Nephron progenitor cell (in vitro differentiated cells): ENCODE results near the gene AFAP1.

Experiments used
- DNase-seq: peaks from one replicate; pipeline ENCODE4 v3.0.0; 2021
- H3K27ac Mint-ChIP-seq: 2 replicates; pipeline ENCODE4 v1.8.0; 2021; ENCODE audit warnings: mild to moderate bottlenecking, moderate library complexity, mixed read lengths
- H3K27me3 Mint-ChIP-seq: 2 replicates; pipeline ENCODE4 v1.8.0; 2021; ENCODE audit warnings: mild to moderate bottlenecking, low read depth, mixed read lengths; ENCODE audit not compliant: poor library complexity
- H3K36me3 Mint-ChIP-seq: 2 replicates; pipeline ENCODE4 v1.8.0; 2021; ENCODE audit warnings: low read depth, mixed read lengths
- H3K4me1 Mint-ChIP-seq: 2 replicates; pipeline ENCODE4 v1.8.0; 2021; ENCODE audit warnings: mixed read lengths
- H3K4me3 Mint-ChIP-seq: 2 replicates; pipeline ENCODE4 v1.8.0; 2021; ENCODE audit warnings: mild to moderate bottlenecking, moderate library complexity, mixed read lengths
- H3K9me3 Mint-ChIP-seq: 2 replicates; pipeline ENCODE4 v1.8.0; 2021; ENCODE audit warnings: mild to moderate bottlenecking, moderate library complexity, mixed read lengths
- CTCF ChIP-seq: fragments of 200-600 bp; sonication (generic); IDR thresholded peaks from 2 replicates; pipeline ENCODE4 v1.5.0; 2021; ENCODE audit warnings: antibody characterized with exemption

AFAP1 gene

DNA sequence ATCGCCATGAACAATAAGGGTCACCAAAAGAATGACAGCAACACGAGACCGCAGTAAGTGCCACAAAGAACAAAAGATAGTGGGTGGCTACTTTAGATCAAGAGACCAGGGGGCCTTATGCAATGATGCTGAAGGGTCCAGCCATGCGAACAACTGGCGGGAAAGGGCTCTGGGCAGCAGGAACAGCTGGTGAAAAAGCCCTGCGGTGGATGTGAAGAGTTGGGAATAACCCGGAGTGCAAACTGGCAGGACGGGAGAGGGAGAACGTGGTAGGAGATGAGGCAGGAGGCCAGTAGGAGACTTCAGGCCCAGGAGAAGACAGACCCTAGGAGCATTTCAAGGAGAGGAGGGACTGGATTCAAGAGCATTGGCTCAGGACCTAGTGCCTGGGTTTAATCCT is 120.2 kb downstream of the AFAP1 start:
- Mint-ChIP-seq H3K27me3 (no peaks in the 10 kb centered on the region), H3K9me3 (no peaks in the 10 kb centered on the region), H3K36me3 (peaks cover 54% of the 10 kb centered on the region), H3K4me3 (no peak overlapping the region), H3K4me1 (peaks cover 58% of the 10 kb centered on the region), H3K27ac (peak overlapping the region; percentile 63)
- no peak for TF ChIP-seq CTCF
- DNase-seq, result no peak

DNA sequence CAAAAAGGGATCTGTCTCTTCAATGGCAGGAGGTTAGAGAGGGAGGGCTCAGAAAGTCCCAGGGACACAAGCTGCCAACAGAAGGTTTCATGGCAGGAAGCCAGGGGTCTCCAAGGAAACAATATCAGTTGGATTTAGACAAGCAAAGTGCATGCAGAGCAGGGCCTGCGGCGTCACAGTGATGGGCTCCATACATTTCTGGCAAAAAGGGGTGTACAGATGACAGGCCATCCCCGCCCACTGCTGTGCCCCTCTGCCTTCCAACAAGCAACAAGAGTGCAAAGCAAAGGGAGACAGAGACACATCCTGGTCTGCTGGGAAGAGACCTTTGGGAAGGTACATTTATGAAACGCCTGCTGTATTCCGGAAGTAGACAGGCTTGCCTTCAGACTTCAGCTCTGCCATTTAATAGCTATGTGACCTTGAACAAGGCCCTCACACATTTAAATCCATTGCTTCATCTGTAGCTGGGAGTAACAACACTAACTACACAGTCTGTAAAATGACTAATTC is 121.2 kb downstream of the AFAP1 start:
- H3K36me3 Mint-ChIP-seq, result peaks cover 59% of the 10 kb centered on the region
- H3K27me3 Mint-ChIP-seq, result peaks cover 3% of the 10 kb centered on the region
- H3K4me1 Mint-ChIP-seq, result peaks cover 58% of the 10 kb centered on the region
- H3K9me3 Mint-ChIP-seq, result no peaks in the 10 kb centered on the region
- no peak overlapping the region for H3K27ac Mint-ChIP-seq
- no peak for TF ChIP-seq CTCF
- no peak for DNase-seq
- no peak overlapping the region for H3K4me3 Mint-ChIP-seq

- Mint-ChIP-seq H3K4me1 (peaks cover 58% of the 10 kb centered on the region), H3K27ac (peak overlapping the region; percentile 3), H3K27me3 (peaks cover 3% of the 10 kb centered on the region), H3K4me3 (no peak overlapping the region), H3K9me3 (no peaks in the 10 kb centered on the region), H3K36me3 (peaks cover 61% of the 10 kb centered on the region)
- TF ChIP-seq CTCF, result no peak
- no peak for DNase-seq
These were observed 121.7 kb downstream of the AFAP1 start for GRCh38 chr4:7817877-7818398.

GRCh38 chr4:7816771-7817170 is 122.9 kb downstream of the AFAP1 start:
- TF ChIP-seq CTCF, result no peak
- H3K9me3 Mint-ChIP-seq, result no peaks in the 10 kb centered on the region
- peaks cover 67% of the 10 kb centered on the region for H3K36me3 Mint-ChIP-seq
- H3K4me3 Mint-ChIP-seq, result no peak overlapping the region
- no peak for DNase-seq
- H3K27ac Mint-ChIP-seq, result peak overlapping the region; percentile 46
- H3K27me3 Mint-ChIP-seq, result peaks cover 5% of the 10 kb centered on the region
- peaks cover 62% of the 10 kb centered on the region for H3K4me1 Mint-ChIP-seq

DNA sequence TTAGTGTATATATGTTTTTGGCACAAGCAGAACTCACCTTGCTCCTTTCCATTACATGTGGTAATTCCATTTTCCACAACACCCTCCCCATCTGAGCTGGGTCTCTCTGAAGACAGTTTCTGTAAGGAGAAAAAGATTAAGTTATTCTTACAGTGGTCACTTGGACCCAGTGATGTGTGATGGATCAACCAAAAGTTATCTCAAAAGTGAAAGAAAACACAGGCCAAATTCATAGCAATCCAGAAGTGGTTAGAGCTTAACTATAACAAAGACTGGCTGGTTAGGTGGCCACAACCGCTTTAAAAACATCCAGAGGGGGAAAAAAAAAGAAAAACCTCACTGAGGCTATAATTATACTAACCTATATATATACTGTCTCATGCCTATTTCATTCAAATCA is 123.7 kb downstream of the AFAP1 start:
- Mint-ChIP-seq H3K4me3 (no peak overlapping the region), H3K27me3 (peaks cover 5% of the 10 kb centered on the region), H3K27ac (peak overlapping the region; percentile 57), H3K36me3 (peaks cover 67% of the 10 kb centered on the region), H3K9me3 (no peaks in the 10 kb centered on the region), H3K4me1 (peaks cover 63% of the 10 kb centered on the region)
- no peak for DNase-seq
- TF ChIP-seq CTCF, result no peak

DNA sequence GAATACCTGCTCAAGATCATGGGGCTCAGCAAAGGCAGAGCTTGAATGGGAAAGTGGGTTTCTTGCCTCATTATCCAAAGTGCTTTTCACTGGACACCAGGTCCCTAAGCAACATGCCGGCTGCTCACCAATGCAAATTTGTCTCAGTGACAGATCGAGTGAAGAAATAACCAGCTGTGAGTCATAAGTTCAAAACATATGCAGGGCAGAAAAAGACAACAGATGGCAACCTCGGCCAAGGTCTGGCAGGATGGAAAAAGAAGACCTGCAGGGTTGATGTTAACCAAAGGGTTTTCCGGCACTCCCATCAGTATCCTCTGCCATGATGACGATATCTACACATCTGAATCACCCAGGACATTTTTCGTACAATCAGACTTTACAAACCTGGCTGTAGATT is 124.1 kb downstream of the AFAP1 start:
- no peaks in the 10 kb centered on the region for H3K9me3 Mint-ChIP-seq
- H3K36me3 Mint-ChIP-seq, result peaks cover 69% of the 10 kb centered on the region
- H3K4me3 Mint-ChIP-seq, result no peak overlapping the region
- no peak for TF ChIP-seq CTCF
- DNase-seq, result no peak
- H3K27me3 Mint-ChIP-seq, result peaks cover 5% of the 10 kb centered on the region
- peaks cover 66% of the 10 kb centered on the region for H3K4me1 Mint-ChIP-seq
- H3K27ac Mint-ChIP-seq, result no peak overlapping the region
